ENCODE measurements around the gene ZNF17. TPM values are rescaled to one million over a fixed set of nuclear protein-coding genes. Genes with fewer than 3 reads are reported as not detected.

The ZNF17 gene
- 3.8 to 7.0 TPM (median 4.9 TPM) in 5 replicates for total RNA-seq (2022; extraction: Qiagen RNA extraction)

DNA sequence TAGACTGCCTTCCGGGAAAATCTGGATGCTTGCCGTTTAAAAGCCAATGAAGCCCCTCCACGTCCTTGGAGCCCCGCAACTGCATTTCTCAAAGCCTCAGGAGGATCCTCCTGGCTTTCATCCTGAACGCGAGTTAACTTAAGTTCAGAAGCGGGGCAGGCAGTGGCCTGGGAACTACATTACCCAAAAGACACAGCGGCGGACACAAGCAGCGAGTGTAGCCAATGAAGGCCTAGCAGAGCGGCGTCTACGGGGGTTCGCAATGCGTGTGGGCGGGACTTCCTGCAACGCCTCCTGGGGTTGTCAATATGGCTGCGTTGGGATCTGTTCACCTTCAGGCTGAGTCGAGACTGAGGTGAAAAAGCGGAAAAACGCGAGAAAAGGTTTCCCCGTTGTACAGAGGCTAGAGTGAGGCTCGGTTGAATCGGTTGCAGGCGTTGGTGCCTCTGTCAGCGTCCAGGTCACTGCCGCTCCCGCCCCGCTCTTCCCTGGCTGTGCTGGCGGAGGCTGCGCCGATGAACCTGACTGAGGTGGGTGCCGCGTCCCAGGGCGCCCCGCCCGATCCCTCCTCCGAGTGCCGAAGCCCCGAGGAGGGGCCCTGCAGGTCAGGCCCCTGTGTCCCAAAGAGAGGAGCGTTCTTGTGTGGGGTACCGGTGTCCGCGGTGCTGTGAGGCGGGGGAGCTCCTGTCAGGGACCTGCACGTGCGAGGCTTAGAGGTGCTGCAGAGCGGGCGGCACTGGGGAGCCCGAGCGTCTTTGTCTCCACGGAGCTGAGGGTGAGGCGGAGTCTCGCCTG is at the start of gene ZNF17:
Gene ZNF17 (plus strand): TSS at position 285 of the 795 bp plus-strand sequence. CDS start 2,455 bp downstream, outside the sequence.

DNA sequence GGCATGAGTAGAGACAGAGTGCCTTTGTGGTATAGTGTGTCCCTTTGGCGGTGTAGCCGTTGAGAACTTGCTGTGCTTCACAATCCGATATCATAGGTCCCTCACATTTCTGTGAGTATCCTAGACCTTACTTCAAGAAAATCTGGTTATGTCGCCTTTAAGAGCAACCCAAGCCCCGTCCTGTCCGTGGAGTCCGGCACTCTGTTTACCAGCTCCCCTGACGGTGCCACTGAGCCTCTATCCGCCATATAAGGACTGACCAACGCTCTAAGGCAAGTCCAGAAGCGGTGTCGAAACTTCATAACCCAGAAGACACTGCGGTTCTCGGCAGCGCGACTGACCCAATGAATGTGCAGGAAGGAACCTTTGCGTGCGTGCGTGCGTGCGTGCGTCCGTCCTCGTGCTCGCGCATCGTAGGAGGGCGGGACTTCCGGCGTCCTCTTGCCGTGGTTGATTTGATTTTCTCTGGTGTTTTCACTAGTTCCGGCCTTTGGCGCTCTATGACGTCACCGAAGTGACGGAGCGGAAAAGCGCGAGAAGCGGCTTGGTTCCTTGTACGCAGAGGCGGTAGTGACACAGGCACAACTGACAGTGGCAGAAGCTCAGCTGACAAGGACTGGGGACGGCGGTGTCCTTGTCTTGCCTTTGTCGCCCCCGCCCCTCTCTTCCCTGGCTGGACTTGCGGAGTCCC is 47.8 kb upstream of the ZNF17 start, which contains the start of the genes TRAPPC2B and ZNF547:
Gene TRAPPC2B (plus strand): TSS at position 555 of the 691 bp plus-strand sequence. CDS start 1,283 bp downstream, outside the sequence.
Gene ZNF547 (plus strand): TSS at position 555 of the 691 bp plus-strand sequence. CDS start 5,005 bp downstream, outside the sequence.

DNA sequence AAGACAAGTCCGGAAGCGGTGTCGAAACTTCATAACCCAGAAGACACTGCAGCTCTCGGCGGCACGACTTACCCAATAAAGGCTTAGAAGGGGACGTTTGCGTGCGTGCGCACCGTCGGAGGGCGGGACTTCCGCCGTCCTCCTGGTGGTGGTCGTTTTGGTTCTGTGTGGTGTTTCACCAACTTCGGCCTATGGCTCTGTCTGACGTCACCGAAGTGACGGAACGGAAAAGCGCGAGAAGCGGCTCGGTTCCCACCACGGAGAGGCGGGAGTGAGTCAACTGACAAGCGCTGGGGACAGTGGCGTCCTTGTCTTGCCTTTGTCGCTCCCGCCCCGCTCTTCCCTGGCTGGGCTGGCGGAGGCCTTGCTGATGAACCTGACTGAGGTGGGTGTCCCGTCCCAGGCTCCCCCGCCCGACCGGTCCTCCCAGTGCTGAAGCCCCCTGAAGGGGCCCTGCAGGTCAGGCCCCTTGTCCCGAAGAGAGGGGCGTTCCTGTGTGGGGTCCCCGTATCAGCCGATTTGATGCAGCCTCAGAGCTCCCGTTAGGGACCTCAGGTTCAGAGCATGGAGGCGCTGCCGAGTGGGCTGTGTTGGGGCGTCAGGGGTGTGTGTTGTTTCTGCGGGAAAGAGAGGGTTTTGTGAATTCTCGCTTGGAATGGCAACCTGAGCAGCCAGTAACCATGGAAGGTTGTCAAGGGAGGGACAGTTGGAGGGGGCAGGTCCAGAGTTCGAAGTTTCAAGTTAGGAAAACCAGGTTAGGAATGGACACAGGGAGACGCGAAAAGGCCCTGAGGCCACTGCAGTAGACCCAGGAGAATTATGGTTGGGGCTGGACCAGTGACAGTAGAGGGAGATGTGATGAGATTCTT is 21.0 kb upstream of the ZNF17 start, which contains the start of gene ZNF548:
Gene ZNF548 (plus strand): TSS at position 125 of the 869 bp plus-strand sequence. CDS start 246 bp downstream, at position 371.

DNA sequence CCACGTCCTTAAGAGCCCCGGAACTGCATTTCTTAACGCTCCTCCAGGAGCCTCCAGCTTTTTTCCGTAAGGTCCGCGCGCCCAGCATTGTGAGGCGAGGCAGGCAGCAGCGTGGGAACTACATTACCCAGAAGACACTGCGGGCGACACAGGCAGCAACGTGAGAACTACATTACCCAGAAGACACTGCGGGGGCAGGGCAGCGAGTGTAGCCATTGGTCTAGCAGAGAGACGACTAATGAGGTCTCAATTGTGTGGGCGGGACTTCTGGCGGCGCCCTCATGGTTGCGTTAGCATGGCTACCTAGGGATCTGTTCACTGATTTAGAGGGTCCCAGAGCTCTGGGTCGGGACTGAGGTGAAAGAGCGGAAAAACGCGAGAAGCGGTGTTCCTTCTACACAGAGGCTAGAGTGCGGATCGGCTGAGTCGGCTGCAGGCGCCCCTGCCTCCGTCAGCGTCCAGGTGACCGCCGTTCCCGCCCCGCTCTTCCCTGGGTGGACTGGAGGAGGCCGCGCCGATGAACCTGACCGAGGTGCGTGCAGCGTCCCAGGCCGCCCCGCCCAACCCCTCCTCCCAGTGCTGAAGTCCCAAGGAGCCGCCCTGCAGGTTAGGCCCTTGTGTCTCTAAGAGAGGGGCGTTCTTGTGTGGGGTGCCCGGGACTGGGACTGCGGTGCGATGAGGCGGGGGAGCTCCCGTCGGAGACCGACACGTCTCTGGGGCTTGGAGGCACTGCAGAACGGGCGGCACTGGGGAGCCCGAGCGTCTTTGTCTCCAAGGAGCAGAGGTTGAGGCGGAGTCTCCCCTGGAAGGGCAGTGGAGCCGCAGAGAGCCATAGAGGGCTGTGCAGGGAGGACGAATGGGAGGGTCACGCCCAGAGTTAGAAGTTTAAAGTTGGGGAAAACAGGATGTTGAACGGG is 24.4 kb downstream of the ZNF17 start, which contains the start of gene ZNF749:
Gene ZNF749 (plus strand): TSS at position 264 of the 917 bp plus-strand sequence. CDS start 254 bp downstream, at position 518.

Other genes with a start within 250 kb of the ZNF17 start
- gene DUXA, start 243.7 kb upstream of the ZNF17 start, total RNA-seq (2022; extraction: Qiagen RNA extraction): not detected in 5 replicates
- 5.5 to 9.0 TPM (median 8.4 TPM) in 5 replicates for gene ZNF264, start 219.7 kb upstream of the ZNF17 start, total RNA-seq (2022; extraction: Qiagen RNA extraction)
- gene AURKC, start 180.1 kb upstream of the ZNF17 start, total RNA-seq (2022; extraction: Qiagen RNA extraction): 0.25 to 0.66 TPM (median 0.49 TPM) in 4 of 5 replicates, not detected in the other
- 1.4 to 2.7 TPM (median 1.9 TPM) in 5 replicates for gene ZNF805, start 170.5 kb upstream of the ZNF17 start, total RNA-seq (2022; extraction: Qiagen RNA extraction)
- gene ZNF460, start 130.7 kb upstream of the ZNF17 start, total RNA-seq (2022; extraction: Qiagen RNA extraction): 0.81 to 1.2 TPM (median 1.1 TPM) in 5 replicates
- gene ZNF543, start 90.7 kb upstream of the ZNF17 start, total RNA-seq (2022; extraction: Qiagen RNA extraction): 1.1 to 1.7 TPM (median 1.6 TPM) in 5 replicates
- 2.1 to 2.7 TPM (median 2.4 TPM) in 5 replicates for gene ZNF304, start 59.9 kb upstream of the ZNF17 start, total RNA-seq (2022; extraction: Qiagen RNA extraction)
- 13.7 to 16.4 TPM (median 16.3 TPM) in 5 replicates for gene TRAPPC2B, start 47.6 kb upstream of the ZNF17 start, total RNA-seq (2022; extraction: Qiagen RNA extraction)
- gene ZNF547, start 47.6 kb upstream of the ZNF17 start, total RNA-seq (2022; extraction: Qiagen RNA extraction): 0.85 to 1.5 TPM (median 1.4 TPM) in 5 replicates
- 3.3 to 5.0 TPM (median 3.7 TPM) in 5 replicates for gene ZNF548, start 21.3 kb upstream of the ZNF17 start, total RNA-seq (2022; extraction: Qiagen RNA extraction)
- gene ZNF749, start 24.2 kb downstream of the ZNF17 start, total RNA-seq (2022; extraction: Qiagen RNA extraction): 14.1 to 16.4 TPM (median 15.0 TPM) in 5 replicates
- 0.06 to 0.11 TPM in 2 of 5 replicates, not detected in the others for gene VN1R1, start 46.0 kb downstream of the ZNF17 start, total RNA-seq (2022; extraction: Qiagen RNA extraction)
- 0.73 to 1.4 TPM (median 1.2 TPM) in 5 replicates for gene ZNF772, start 66.4 kb downstream of the ZNF17 start, total RNA-seq (2022; extraction: Qiagen RNA extraction)
- 4.9 to 7.9 TPM (median 6.7 TPM) in 5 replicates for gene ZNF419, start 76.6 kb downstream of the ZNF17 start, total RNA-seq (2022; extraction: Qiagen RNA extraction)
- 4.1 to 6.7 TPM (median 4.4 TPM) in 5 replicates for gene ZNF773, start 88.8 kb downstream of the ZNF17 start, total RNA-seq (2022; extraction: Qiagen RNA extraction)
- 1.4 to 1.9 TPM (median 1.7 TPM) in 5 replicates for gene ZNF549, start 116.2 kb downstream of the ZNF17 start, total RNA-seq (2022; extraction: Qiagen RNA extraction)
- 2.5 to 5.4 TPM (median 3.8 TPM) in 5 replicates for gene ZNF550, start 148.7 kb downstream of the ZNF17 start, total RNA-seq (2022; extraction: Qiagen RNA extraction)
- 3.4 to 5.0 TPM (median 4.2 TPM) in 5 replicates for gene ZNF416, start 167.8 kb downstream of the ZNF17 start, total RNA-seq (2022; extraction: Qiagen RNA extraction)
- not detected in 5 replicates for gene ZIK1, start 173.0 kb downstream of the ZNF17 start, total RNA-seq (2022; extraction: Qiagen RNA extraction)
- 4.7 to 5.7 TPM (median 5.1 TPM) in 5 replicates for gene ZNF530, start 188.7 kb downstream of the ZNF17 start, total RNA-seq (2022; extraction: Qiagen RNA extraction)
- gene ZNF134, start 203.1 kb downstream of the ZNF17 start, total RNA-seq (2022; extraction: Qiagen RNA extraction): 8.3 to 9.8 TPM (median 8.7 TPM) in 5 replicates
- gene ZNF211, start 222.0 kb downstream of the ZNF17 start, total RNA-seq (2022; extraction: Qiagen RNA extraction): 5.3 to 6.7 TPM (median 5.8 TPM) in 5 replicates

Measured in A549 treated with Mapracorat at 1 μM for 4 hours (cell line).